Left lung (tissue), 10 donors: ENCODE results near the gene HAGH. TPM values are rescaled to one million over a fixed set of nuclear protein-coding genes. Genes with fewer than 3 reads are reported as not detected.

Experiments used
- ATAC-seq: fragments of 200-7000 bp; cut with Tn5 transposase; one replicate; pipeline ENCODE4 v1.9.1; 2020; ENCODE audit warnings: moderate library complexity
- DNase-seq, 4 donors: peaks; one replicate each; pipeline ENCODE4 v3.0.0-alpha.2; 2013 to 2020
- H3K27ac ChIP-seq, 2 donors: fragments of 200-600 bp; sonication (generic) in 1 of 2; one replicate each; pipeline versions ENCODE4 v1.5.0 to v1.8.0; 2020 to 2021
- H3K27me3 ChIP-seq, 2 donors: fragments of 200-600 bp; sonication (generic) in 1 of 2; one replicate each; pipeline versions ENCODE4 v1.5.0 to v1.8.0; 2020 to 2021
- H3K36me3 ChIP-seq, 2 donors: fragments of 200-600 bp; sonication (generic) in 1 of 2; one replicate each; pipeline versions ENCODE4 v1.5.0 to v1.8.0; 2020 to 2021
- H3K4me1 ChIP-seq, 2 donors: fragments of 200-600 bp; one replicate each; pipeline ENCODE4 v1.8.0; 2021
- H3K4me3 ChIP-seq, 2 donors: fragments of 200-600 bp; sonication (generic) in 1 of 2; one replicate each; pipeline versions ENCODE4 v1.5.0 to v1.8.0; 2020 to 2021; ENCODE audit warnings: mild to moderate bottlenecking in 1 of 2
- H3K9me3 ChIP-seq, 2 donors: fragments of 200-600 bp; sonication (generic) in 1 of 2; one replicate each; pipeline versions ENCODE4 v1.5.0 to v1.8.0; 2020 to 2021
- intact Hi-C, 2 donors: fragments of 100-400 bp; cut with DNase I; formaldehyde crosslinking; loops; one replicate each; pipeline versions ENCODE4 v1.11.2 to v1.14.2; 2022
- polyA plus RNA-seq, 6 donors: library from polyadenylated mRNA; unstranded; fragments of 120-200 nt; gene quantifications; one replicate each; pipeline ENCODE4 v1.2.1, GENCODE V29; 2013; ENCODE audit not compliant: insufficient read length in 6 of 6
- total RNA-seq, 2 donors: library from RNA; stranded (reverse); fragmentation: NEBNext Ultra II Directional; extraction: Animal tissue kit (Norgen Biotek cat#: 25700); gene quantifications; one replicate each; pipeline ENCODE4 v1.2.1, GENCODE V29; 2021
- TF ChIP-seq, protein P1 (sequence below), 2 donors: fragments of 200-600 bp; sonication (generic) in 1 of 2; IDR thresholded peaks; one replicate each; pipeline versions ENCODE4 v1.5.0 to v1.8.0; 2021; ENCODE audit warnings: antibody characterized with exemption in 2 of 2
- donor health status: DM: no; HTN: yes; CAD: no.
- donor health status: DM: no; HTN: no; CAD: no.

The HAGH gene
- total and polyA plus RNA-seq, 8 donors: 21.0 to 62.0 (median 26.7) TPM

- Histone ChIP-seq H3K36me3 (peaks cover 0 to 65% of the 10 kb centered on the region in 2 donors), H3K9me3 (no peaks in the 10 kb centered on the region), H3K27me3 (no peaks in the 10 kb centered on the region), H3K4me1 (peaks cover 0 to 27% of the 10 kb centered on the region in 2 donors), H3K4me3 (no peak overlapping the region), H3K27ac (no peak overlapping the region)
- DNase-seq: no peak
- intact Hi-C loops: no loop called here
- ATAC-seq: no peak
- TF ChIP-seq, protein P1, sequence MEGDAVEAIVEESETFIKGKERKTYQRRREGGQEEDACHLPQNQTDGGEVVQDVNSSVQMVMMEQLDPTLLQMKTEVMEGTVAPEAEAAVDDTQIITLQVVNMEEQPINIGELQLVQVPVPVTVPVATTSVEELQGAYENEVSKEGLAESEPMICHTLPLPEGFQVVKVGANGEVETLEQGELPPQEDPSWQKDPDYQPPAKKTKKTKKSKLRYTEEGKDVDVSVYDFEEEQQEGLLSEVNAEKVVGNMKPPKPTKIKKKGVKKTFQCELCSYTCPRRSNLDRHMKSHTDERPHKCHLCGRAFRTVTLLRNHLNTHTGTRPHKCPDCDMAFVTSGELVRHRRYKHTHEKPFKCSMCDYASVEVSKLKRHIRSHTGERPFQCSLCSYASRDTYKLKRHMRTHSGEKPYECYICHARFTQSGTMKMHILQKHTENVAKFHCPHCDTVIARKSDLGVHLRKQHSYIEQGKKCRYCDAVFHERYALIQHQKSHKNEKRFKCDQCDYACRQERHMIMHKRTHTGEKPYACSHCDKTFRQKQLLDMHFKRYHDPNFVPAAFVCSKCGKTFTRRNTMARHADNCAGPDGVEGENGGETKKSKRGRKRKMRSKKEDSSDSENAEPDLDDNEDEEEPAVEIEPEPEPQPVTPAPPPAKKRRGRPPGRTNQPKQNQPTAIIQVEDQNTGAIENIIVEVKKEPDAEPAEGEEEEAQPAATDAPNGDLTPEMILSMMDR (IDR thresholded peaks at IDR 0.05): no peak
These were observed 39.6 kb downstream of the HAGH start for GRCh38 chr16:1787056-1787321.

DNA sequence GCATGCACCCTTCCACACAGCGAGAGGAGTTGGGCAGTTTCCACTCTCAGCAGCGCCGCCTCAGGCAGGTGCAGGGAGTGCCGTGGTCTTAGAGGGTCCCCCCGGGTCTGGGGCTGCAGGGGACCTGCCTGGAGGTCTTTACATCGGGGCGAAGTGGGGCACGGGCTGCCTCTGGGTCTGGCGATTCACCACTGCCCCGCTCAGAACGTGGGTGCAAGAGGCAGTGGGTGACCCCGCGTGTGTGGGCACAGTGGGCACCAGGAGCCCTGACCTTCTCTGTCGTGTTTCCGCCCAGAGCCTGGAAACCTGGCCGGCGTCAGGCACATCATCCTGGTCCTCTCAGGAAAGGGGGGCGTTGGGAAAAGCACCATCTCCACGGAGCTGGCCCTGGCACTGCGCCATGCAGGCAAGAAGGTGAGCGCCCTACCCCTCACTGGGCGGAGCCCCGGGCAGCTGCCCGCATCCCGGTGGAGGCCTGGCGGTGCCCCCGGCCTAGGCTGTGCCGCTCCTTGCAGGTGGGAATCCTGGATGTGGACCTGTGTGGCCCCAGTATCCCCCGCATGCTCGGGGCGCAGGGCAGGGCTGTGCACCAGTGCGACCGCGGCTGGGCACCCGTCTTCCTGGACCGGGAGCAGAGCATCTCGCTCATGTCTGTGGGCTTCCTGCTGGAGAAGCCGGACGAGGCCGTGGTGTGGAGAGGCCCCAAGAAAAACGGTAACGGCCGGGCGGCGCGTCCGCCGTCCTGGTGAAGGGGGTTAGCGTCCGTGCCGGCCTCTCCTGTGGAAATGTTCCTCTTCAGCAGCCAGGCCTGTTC, 40.2 kb downstream of the HAGH start:
- ATAC-seq (no peak), DNase-seq (peak in 2 of 4 donors; percentile 30 to 76)
- H3K36me3 ChIP-seq: peaks cover 0 to 59% of the 10 kb centered on the region in 2 donors
- no peak overlapping the region for H3K27ac ChIP-seq
- TF ChIP-seq, protein P1 (IDR thresholded peaks at IDR 0.05): no peak
- H3K4me1 ChIP-seq: peaks cover 3 to 33% of the 10 kb centered on the region in 2 donors
- intact Hi-C loops: no loop called here
- no peaks in the 10 kb centered on the region for H3K27me3 ChIP-seq
- H3K4me3 ChIP-seq: no peak overlapping the region
- H3K9me3 ChIP-seq: no peaks in the 10 kb centered on the region

GRCh38 chr16:1785846-1786170, 40.8 kb downstream of the HAGH start:
- no peak for ATAC-seq
- peaks cover 0 to 53% of the 10 kb centered on the region in 2 donors for H3K36me3 ChIP-seq
- TF ChIP-seq, protein P1 (IDR thresholded peaks at IDR 0.05): no peak
- no peaks in the 10 kb centered on the region for H3K27me3 ChIP-seq
- intact Hi-C loops: no loop called here
- no peaks in the 10 kb centered on the region for H3K9me3 ChIP-seq
- H3K4me1 ChIP-seq: peaks cover 8 to 39% of the 10 kb centered on the region in 2 donors
- no peak overlapping the region for H3K4me3 ChIP-seq
- H3K27ac ChIP-seq: no peak overlapping the region
- peak in 1 of 4 donors; percentile 67 for DNase-seq

DNA sequence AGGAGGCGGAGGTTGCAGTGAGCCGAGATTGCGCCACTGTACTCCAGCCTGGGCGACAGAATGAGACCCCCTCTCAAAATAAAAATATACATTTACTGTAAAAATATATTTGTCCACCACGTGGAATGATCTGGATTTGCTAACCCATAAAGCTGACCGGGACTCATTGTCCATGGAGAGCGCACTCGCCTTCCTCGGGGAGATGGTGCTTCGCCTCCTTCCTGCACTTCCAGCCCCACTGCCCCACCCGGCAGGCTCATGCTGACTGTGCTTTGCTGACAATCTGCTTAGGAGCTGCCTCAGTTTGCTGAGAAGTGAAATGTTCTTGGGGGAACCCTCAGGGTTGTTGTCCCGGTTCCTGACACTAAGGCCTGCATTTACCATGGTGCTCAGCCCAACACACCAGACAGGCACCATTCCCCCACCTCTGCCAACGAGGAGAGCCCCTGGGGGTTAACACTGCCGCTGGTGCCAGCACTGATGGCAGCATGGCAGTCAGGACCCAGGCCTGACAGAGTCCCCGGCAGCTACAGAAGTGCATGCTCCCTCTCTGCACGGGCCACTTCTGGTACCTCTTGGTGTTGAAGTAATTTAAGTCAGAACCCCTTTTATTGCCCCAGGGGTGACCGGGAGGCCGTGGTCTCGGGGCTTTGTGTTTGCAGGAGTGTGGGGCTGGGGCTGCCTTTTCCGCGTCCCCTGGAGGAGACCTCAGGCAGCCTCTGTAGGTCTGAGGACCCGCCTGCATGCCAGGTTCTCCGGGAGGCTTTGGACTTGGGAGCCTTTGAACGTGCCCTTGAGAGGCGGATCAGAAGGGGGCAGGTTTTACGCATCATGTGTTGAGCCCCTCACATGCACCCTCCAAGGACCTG, 41.4 kb downstream of the HAGH start:
- peaks cover 0 to 50% of the 10 kb centered on the region in 2 donors for H3K36me3 ChIP-seq

More for the DNA sequence above, 41.4 kb downstream of the HAGH start:
- Histone ChIP-seq H3K27me3 (no peaks in the 10 kb centered on the region), H3K9me3 (no peaks in the 10 kb centered on the region), H3K27ac (no peak overlapping the region), H3K4me1 (peaks cover 8 to 39% of the 10 kb centered on the region in 2 donors), H3K4me3 (no peak overlapping the region)
- DNase-seq (peak in 1 of 4 donors; percentile 28), ATAC-seq (no peak)
- TF ChIP-seq, protein P1 (IDR thresholded peaks at IDR 0.05): no peak
- intact Hi-C loops: no loop called here
